ENCODE results near the gene MYRIP.
"Not testable (repeated sequence)": the region's sequence is repeated elsewhere in the genome, so short reads cannot be mapped to it uniquely, and the experiment has no call there.

Gene MYRIP

DNA sequence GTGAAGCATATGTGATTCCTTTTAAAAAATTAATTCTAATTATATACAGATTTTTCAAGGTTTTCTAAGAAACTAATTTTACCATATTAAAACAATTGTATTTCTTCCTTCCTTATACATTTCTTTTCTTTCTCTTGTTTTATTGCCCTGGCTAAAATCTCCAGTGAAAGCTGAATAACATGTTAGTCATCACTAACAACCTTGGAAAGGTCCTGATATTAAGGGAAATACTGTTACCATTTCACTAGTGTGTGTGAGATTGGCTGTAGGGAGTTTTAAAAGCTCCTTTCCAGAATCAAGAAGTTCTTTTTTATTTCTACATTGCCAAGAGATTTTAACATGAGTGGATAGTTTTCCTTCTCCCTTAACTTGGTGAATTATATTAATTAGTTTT is 270.4 kb downstream of the MYRIP start:
- no peak for DNase-seq (ENCODE audit: low read depth in 3 of 3)

DNA sequence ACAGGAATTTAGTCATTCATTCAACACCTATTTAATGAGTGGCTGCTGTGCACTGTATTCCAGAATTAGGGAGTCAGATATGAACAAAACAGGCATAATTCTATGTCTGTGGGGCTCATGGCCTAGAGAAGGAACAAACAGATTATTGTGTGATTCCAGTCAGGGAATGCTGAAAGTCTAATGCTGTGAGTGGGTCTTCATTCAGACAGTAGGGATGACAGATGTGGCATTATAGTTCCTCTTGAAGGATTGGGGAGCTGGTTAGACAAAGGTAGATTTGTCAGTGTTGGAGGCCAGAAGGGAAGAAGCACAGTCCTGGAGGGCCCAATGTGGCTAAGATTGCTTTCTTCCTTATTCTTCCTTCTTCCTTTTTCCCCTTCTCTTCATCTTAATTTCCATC is 273.7 kb downstream of the MYRIP start:
- DNase-seq (ENCODE audit: low read depth in 3 of 3): no peak

DNA sequence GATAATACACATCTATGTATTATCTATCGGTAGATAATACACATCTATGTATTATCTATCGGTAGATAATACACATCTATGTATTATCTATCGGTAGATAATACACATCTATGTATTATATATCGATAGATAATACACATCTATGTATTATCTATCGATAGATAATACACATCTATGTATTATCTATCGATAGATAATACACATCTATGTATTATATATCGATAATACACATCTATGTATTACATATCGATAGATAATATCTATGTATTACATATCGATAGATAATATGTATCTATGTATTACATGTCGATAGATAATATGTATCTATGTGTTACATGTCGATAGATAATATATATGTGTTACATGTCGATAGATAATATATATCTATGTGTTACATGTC is 275.0 kb downstream of the MYRIP start:
- DNase-seq (ENCODE audit: low read depth in 3 of 3): not testable (repeated sequence)

DNA sequence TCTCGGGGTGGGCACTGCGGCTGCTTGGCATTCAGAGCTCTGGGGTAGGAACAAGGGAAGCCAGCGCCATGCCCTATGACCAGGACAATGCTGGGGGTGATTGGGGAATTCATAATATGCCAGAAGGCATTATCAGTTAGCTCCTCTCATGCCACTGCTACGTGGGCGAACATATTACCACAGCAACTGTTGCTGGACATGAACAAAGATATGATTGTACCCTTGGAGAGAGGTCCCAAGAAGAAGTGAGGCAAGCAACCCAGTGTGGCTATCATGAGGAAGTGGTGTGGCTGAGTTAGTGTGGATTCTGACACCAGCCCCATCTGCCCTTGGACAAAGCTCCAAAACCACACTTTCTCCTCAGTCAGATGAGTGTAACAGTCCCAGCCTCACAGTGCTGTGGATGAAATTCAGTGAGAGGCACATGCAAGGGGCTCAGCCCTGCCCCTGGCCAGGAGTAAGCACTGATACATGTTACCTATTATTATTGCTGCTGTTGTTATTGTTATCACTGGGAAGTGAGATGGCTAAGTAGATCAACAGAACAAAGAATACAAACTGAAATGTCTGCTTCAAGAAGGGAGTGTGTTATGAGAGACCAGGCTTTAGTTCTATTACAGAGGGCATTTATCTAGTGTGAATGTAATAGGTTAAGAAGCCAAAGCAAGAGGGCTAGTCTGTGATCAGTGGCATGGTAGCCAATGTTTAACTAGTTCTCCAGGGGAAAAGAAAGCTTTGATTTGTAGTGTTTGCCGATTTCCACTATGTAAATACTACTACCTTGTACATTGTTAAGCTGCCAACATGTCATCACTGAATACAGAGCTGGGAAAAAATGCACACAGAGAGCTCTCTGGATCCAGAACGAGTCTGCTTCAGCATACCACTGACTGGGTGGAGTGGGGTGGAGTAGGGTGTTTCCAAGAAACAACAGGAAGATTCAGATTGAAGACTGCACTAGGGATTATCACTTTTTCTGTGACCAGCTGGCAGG is 277.8 kb downstream of the MYRIP start:
- no peak for DNase-seq (ENCODE audit: low read depth in 3 of 3)

DNA sequence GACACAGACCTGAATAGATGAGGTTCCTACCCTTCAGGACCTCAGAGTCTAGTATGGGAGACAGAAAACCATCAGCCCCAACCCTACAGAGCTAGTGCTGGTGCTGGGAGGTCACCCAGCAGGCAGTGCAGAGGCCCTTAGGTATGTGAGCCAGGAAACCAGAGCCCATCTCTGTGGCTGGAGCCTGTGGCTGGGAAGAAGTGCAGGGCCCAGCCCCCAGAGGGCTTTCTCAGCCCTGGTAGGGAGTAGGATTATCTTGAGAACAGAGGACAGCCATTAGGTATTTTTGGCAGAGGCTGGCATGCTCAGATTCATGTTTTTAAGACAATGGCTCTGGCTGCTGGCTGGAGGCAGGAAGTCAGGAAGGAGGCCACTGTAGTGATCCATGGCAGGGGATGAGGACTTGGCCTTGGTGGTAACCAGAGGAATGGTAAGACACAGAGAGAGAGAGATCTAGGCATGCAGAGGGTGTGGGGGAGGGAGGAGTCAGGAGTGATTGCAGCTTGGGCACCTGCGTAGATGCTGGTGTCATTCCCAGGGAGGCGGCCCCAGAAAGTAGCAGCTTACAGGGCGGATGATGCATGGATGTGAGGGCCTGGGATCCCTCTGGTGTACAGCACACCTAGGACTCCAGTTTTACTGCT is 279.2 kb downstream of the MYRIP start:
- no peak for DNase-seq (ENCODE audit: low read depth in 3 of 3)

DNA sequence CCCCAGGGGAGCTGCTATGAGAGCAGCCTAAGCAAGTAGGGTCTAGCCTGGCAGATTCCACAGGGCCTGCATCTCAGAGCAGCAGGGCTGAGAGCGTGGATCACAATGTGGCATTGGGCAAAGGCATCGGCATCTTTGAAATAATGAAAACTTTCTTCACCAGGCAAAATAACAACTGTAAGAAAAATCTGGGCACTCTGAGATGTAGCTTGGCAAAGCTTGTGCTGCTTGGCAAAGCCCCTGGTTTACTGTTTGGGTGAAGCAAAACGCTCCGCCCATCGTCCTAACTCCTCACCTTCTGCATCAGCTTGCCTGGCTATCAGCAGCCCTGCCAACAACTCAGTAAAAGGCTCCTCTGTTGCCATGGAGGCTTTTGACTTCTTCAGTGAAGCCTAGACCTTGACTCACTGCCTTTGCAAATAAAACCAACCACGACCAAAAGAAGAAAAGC is 287.3 kb downstream of the MYRIP start:
- no peak for DNase-seq (ENCODE audit: low read depth in 3 of 3)

DNA sequence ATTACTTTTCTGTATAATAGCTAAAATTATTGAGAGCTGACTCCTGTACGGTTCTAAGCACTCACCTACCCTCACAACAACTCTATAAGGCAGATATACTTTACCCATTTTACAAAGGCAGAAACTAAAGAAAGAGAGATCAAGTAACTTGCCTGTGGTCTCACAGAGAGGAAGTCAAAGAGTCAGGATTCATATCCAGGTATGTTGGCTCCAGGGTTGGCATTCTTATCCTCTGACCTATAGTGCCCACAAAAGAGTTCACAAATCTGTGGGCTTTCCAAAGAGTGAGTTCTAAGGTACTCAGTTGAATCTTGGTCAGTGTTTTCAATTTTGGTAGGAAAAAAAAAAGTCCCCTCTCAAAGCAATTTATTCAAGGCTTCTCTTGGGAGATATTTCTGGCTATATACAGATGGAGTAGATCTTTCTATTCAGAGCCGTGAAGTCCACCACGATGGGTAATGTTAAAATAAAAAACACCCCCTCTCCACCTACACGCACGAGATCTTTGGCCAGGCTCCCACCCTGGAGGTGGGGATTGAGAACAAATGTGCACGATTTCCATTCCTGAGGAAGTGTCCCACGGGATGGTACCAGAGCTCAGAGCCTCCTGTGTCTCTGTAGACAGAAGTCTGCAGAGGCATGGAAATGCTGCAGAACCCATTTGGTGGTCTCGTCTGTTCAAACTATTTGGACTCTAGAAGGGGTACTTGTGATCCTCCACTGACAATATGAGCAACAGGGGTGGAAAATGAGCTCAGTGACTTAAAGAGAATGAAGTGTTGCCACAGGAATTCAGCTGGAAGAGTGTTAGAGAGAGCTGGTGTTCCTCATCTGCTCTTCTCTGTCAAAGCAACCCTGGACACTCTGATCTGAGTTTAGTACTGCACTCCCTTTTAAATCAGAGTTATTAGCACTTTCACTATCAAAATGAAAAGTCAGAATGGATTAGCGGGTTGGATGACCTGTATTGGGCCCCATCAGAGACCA is 288.0 kb downstream of the MYRIP start:
- no peak for DNase-seq (ENCODE audit: low read depth in 3 of 3)

DNA sequence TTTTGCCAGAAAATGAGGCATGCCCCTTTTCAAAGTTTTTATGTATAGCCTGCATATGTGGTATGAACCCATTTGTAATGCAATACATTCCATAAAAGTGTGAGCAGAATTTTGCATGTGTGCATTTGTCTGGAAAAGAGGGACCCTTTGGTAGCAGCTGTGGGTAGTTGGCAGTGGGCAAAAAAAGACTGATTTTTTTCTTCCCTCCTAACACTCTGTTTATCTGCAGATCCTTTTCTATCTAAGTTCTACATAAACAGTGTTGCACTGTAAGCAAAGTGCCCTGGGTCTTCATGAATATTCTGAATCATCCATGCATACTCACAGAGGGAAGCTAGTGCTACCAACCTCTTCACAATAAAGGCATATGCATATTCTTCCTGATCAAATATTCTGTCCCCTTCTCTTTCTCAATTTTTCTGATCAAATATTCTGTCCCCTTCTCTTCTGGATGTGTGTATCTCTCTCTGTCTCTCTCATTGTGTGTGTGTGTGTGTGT is 288.9 kb downstream of the MYRIP start:
- no peak for DNase-seq (ENCODE audit: low read depth in 3 of 3)

DNA sequence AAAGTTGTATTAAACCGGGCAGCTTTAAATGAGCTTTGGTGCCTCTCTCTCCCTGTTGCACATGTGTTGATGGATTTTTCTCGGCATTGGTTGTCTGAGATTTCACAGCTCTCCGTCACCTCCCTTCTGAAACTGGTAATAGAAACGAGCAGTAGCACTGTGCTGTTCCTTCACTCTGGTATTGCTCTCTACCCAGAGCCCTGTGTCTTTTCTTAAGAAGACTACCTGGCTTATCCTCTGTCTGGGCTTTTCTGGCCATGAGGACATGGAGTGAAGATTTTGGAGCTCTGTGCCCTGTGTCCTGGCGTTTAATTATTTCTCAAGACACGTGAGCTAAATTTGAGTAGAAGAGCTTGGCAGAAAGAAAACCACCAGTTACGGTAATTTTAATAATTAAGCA is 290.5 kb downstream of the MYRIP start:
- no peak for DNase-seq (ENCODE audit: low read depth in 3 of 3)

DNA sequence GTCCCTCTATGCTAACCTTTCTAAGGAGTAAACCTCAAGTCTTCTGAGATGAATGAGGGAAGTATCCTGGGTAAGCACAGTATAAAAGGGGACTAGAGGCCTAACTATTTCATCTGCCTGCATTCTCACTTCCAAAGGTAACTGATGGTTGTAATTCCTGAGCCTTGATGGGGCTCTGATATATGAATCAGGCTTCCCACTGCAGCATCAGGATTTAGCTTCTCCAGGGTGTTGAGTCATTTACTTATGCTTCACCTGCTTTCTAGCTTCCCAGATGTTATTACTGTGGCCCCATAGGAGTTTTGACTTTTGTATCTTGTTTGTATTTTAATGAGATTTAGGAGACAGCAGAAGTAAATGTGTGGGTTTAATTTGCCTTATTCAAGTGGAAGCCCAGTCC is 292.8 kb downstream of the MYRIP start:
- no peak for DNase-seq (ENCODE audit: low read depth in 3 of 3)

DNA sequence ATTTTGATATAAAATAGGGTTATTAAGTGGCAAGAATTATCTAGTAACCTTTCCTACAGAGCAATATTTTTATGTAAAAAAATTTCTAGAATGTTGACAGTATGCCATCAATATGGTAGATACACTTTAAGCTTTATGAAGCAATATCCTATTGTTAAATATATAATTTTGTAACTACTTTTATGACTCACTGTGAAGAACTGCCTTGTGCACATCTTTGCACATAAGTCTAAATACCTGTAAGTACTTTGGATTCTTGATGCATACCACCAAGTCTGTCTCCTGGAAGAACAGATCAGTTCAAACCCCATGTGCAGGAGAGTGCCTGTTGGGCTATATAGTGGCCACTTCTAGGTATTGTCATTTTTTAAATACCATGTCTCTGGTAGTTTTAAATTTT is 294.4 kb downstream of the MYRIP start:
- DNase-seq (ENCODE audit: low read depth in 3 of 3): no peak

DNA sequence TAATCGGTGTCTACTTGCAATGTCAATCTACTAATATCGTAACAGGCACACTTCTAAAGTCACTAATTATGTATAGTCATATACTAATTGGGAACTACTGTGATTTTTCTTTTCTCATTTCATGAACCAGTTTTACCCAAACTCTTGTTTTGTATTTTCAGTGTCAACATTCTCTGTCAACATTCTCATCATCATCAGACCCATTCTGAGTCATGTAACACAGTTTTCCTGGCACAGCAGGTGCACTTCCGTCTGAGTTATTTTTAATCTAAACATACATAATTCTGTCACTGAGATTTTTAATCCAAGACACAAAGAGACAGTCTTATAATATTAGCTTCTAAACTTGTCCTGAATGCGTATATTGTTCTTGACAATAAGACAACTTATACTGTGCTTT is 295.0 kb downstream of the MYRIP start:
- no peak for DNase-seq (ENCODE audit: low read depth in 3 of 3)

DNA sequence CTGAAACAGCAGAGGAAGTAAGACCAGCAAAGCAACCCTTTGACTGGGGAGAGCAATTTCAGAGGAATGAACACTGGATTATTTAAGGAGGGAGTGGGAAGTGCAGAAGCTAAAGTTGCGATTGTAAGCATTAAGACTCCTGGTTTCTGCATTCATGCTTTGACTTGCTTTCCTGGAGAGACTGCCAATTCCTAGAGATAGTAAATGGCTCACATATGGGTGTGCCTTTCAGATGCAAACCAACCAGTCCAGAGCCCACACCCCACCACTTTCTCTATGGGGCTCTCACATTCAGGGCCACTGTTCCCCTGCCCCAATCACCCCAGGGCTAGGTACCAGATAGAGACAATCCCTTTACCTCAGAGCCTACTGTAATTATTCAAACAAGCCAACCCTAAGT is 299.2 kb downstream of the MYRIP start:
- DNase-seq (ENCODE audit: low read depth in 3 of 3): no peak

DNA sequence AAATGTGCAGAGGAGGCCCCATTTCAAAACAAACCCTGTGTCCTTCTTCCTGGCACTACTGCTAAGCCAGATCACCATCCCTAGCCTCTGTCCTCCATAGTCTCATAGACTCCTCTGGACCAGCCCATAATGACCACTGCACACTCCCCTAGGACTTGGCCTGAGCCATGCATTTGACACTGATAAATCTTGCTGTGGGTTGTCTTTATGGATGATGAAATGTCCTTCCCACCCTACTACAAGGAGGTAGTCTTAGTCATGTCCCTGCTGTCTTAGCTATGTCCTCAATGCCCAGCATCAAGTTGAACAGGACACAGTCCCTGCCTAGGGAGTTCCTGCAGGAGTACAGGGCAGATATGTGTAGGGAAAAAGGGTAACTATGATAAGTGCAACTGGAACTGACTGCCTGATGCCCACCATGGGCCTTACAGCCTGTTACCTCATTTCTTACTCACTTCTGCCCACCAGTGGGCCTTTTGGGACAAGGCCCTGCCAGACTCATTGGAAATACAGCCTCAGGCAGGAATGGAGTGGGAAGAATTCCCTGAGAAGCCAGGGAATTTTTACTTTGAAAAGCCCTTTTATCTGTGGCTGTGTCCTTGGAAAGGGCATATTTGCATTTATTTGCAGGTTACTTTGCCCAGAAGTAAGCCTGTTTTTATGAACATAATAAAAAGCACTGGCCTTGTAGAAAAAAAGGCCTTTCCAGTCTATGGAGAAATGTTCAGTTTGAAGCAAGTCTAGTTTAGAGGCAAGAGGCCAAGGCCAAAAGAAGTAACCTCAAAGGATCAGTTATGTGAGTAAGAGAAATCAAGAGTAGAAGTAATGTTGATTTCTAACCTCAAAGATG is 300.5 kb downstream of the MYRIP start:
- no peak for DNase-seq (ENCODE audit: low read depth in 3 of 3)

DNA sequence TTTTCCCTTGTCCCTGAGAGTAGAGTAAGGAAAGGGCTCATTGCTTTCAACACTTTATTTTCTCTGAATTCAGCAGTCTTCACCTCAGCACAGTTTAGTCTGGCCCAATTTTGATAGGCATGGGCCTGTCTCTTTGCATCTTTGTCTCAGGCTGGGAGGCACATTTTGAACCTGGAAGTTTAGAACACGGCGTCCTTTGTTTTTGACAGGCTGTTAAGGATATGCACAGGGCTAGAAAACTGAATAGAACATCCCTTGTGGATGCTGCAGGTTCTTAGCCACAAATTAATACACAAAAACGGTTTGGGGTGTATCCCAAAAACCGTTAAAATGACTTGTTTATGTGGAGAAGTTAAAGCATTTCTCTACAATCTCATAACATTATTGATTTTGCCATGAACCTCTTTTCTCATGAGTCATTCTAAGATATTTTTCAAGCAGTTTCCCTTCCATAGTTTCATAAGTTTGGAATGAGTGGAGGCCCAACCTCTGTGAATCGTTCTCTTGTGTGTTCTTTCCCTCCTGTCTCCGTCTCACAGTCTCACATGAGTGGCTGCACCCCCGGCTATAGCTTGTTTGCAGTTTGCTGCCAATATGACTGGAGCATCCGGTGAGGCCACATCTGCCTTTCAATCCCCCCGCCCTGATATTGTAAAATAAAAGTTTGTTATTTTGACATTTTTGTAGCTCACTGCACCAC is 307.2 kb downstream of the MYRIP start:
- DNase-seq (ENCODE audit: low read depth in 3 of 3): no peak

DNA sequence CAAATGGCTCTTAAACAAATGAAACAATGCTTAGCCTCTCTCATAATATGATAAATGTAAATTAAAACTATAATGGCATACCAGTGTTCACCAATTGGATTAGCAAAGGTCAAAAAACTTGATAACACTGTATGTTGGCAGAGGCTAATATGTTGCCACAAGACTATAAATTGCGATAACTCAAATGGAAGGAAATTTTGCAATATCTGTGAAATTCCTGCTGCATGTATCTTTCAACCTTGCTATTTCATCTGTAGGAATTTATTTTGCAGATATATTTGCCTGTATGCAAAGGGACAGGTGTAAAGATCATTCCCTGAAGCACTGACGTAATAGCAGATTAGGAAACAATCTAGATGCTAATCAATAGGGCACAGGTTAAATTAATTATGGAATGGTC is 308.7 kb downstream of the MYRIP start:
- no peak for DNase-seq (ENCODE audit: low read depth in 3 of 3)

DNA sequence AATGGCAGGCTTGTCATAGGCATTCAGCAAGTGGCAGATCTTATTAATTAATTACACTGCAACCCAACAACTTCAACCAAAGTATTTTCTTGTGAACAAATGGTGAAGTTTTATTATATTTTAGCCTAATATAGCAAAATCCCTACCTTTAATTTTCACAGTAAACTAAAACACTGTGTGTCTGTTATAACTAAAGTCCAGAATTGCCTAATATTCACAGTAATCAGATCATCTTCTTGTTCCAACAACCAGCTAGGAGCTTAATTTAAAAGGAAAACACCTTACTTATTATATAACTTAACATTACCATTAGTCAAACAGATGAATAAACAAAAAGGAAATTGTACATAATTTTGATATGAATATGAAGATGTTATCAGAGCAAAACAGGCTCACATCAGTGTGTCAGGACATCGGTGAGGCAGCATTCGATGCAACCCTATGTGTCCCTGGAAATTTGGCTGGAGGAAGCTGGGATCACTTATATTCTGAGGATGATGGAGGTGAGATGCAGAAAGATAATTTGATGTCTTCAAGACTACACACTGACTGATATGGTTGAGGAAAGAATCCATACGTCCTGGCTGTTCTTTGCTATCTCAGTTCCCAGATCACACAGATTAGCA is 310.8 kb downstream of the MYRIP start:
- DNase-seq (ENCODE audit: low read depth in 3 of 3): no peak

DNA sequence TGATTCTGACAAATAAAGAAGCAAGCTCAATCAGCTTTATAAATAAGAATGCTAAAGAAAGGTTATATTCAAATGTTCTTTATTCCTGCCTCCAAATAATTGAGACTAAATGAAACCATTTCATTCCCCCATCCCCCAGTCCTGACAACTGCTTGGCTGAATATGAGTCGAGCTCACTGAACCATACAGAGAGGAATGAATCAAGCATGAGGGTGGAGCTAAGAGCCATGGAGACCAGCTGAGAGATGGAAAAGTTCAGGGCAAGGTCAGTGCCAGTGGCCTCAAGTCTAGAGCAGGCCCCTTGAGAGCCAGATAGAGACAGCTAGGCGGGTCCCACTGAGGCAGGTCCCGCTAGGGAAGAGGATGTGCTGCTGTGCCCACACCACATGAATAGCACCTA is 311.4 kb downstream of the MYRIP start:
- DNase-seq (ENCODE audit: low read depth in 3 of 3): no peak

DNA sequence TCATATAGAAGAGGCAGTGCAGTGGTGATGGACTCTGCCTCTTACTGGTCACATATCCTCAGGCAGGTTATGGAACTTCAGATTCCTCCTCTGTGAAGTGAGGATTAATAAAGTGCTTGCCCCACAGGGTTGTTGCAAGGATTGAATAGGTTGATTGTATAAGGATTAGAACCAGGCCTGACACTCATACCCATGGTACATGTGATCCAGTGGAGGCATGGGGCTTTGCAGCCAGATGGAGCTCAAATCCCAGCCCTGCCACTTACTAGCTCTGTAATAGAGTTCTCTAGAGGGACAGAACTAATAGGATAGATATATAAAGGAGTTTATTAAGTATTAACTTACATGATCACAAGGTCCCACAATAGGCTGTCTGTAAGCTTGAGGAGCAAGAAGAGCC is 315.5 kb downstream of the MYRIP start:
- no peak for DNase-seq (ENCODE audit: low read depth in 3 of 3)

DNA sequence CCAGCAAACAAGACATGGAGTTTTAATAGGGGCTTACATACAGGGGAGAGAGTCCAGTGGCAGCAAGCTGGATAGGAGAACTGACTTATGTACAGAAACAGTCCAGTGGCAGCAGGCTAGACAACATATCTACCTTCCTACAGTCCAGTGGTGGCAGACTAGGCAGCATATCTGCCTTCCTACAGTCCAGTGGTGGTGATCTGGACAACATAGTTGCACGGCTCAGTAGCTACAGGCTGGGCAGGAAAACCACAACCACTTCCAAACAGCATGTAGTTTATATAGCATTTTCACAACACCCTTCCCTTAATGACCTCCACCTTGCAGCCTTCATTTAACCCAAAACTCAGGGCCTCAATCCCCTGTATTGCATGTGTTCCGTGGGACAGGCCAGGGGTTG is 318.8 kb downstream of the MYRIP start:
- no peak for DNase-seq (ENCODE audit: low read depth in 3 of 3)
